HG02973 (cell line): ENCODE measurements around the gene USP38.
"Not testable (repeated sequence)": the region's sequence is repeated elsewhere in the genome, so short reads cannot be mapped to it uniquely, and the experiment has no call there.

Experiments used
- ATAC-seq: cut with Tn5 transposase; IDR thresholded peaks from one replicate; pipeline ENCODE4 v1.9.1; 2021; ENCODE audit warnings: moderate library complexity; ENCODE audit not compliant: unreplicated experiment

The USP38 gene

DNA sequence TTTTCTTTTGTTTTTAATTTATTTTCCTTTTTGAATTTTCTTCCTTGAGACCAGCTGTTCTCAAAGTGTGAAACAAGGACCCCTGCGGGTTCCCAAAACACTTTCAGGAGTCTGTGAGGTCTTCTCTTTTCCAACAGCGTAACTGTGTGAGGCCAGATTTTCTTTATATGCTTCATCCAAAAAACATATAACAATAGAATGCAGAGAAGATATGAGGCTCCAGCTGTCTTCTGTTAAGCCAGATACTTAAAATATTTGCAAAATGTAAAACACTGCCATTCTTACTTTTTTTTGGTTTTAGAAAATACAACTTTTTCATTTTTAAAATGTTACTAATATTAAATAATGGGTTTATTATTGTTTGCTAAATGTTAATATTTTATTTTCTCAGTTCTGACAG is 27.8 kb downstream of the USP38 start:
- ATAC-seq: no peak

DNA sequence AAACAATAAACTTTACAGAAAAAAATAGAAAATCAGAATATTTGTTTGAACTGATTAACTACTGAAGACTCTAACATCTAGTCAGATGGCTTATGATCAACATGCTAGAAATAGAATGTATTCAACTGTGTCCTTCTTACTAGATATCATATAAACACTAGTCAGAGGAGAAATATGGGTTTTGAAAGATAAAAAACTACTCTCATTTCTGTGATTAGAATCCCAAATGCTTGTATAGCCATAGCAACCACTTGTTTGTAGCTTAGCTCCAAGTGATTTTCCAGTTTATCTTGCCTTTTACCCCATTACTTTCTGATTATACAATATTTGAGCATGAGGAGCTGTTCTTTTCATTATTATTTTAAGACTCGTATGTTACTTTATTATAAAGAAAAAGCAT is 31.2 kb downstream of the USP38 start:
- ATAC-seq: no peak

DNA sequence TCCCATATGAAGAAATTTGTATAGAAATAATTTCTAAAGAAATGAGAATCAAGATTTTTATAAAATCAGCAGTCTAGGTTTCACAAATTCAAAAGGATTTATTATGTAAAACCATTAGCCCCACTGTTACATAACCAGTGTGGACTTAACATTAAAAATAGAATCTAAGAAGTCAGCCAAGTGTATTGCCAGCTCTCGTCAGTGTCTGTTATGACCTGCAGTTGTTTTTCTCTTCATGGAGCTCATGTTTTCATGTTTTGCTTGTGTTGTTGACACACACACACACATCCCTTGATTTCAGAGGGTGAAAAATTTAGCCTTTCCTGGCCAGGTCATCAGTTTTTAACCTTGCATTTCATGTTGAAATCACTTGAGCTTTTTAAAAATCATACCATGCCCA is 39.5 kb downstream of the USP38 start:
- ATAC-seq: no peak

DNA sequence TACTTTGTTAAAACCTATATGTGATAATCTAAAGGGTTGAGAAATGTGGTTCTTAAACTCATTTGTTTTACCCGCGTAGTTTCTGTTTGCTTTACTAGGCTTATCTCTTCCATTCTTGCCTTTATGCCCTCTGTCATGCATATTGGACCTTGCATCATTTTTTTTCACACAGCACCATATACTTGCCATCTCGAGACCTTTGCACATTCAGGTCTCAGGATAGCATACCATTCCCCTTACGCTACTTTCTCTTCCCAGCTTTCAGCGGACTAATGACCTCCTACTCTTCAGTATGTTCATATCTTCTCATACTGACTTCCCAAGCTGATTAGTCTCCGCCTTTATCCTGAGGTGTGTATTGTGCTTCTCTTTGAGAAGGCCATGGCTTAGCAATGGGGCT is 40.5 kb downstream of the USP38 start:
- ATAC-seq: no peak

DNA sequence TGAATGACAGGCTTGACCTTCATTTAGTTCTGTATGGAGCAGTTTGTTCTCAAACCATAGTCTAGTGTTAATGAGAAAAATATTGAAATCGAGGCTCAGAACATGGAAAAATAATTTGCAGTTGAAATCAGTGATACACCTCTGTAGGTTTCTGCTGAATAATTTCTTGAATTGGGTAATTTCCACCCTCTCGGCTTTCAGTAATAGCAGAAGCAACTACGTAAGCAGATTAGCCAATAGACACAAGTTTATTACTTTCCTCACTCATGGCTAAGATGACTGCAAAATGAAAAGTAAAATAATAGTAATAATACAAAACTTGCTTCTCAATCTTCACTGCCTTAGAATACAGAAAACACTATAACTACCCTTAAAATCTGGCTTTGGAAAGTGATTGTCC is 46.0 kb downstream of the USP38 start:
- ATAC-seq: no peak

DNA sequence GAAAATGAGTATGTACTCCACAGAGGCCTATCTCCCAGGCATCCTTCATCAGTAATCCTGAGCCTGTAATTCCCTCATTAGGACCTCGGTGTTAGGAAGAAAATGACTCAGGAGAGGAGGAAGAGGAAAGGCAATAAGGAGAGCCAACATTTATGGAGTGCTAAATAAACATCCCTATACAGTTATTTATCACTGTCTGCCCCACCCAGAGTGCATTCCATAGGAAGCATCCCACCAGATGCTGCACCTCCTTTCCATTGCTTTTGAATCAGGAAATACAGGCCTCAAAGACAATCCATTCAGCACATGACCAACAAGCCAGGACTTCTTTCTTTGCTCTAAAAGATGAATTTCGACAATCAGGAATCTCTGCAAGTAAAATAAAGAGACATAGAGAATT is 47.6 kb downstream of the USP38 start:
- no peak for ATAC-seq

DNA sequence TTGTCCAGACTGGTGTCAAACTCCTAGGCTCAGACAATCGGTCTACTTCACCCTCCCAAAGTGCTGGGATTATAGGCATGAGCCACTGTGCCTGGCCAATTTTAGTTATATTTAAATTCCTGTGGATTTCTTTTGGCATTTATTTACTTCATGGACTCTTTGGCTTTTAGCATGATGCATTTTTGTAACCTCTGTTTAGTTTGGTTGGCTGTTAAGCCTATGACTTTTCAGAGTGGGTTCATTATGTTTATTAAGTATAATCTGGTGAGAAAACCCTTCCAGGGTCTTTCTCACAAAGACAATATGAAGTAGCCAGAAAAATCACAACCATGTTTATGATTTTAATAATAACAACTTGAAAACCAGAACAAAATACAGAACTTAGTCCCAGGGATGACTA is 49.4 kb downstream of the USP38 start:
- no peak for ATAC-seq

DNA sequence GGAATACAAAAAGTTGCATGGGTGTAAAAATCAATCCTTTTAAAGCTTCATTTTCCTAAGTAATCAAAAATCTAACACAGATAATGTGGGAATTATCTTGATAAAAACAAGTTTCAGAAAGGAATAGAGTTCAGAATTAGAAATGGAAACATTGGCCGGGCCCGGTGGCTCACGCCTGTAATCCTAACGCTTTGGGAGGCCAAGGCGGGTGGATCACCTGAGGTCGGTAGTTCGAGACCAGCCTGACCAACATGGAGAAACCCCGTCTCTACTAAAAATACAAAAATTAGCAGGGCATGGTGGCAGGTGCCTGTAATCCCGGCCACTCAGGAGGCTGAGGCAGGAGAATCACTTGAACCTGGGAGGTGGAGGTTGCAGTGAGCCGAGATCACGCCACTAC is 52.5 kb downstream of the USP38 start:
- ATAC-seq: not testable (repeated sequence)

DNA sequence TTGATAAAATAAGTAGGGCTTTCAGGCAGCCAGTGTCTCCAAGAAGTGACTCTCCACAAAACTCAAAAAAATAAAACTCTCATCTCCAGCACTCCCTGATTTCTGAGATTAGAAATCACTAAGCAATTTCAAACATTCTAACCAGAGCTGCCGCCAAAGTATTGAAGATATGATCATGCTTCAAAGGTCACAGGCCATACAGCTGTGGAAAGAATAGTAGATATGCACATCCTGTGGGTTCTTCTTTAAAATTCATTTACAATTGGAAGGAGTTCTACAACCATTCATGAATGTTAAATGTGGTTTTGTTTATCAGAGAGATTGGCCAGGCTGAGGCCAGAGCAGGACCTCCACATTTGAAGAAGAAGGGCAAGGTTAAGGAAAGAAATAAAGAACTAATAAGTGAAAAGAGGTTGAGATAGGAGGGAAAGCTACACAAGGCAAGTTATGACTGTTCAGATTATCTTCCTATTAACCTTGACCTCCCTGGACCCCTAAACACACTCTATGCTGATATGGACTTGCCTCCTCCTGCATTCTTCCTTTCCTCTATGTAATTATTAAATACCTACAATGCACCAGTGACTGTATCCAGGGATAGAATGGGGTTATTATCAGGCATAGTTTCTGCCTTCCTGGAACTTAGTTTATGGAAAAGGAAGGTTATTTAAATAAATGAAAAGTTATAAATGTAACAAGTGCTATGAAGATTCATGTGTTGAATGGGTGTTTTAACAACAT is 56.4 kb downstream of the USP38 start:
- no peak for ATAC-seq

DNA sequence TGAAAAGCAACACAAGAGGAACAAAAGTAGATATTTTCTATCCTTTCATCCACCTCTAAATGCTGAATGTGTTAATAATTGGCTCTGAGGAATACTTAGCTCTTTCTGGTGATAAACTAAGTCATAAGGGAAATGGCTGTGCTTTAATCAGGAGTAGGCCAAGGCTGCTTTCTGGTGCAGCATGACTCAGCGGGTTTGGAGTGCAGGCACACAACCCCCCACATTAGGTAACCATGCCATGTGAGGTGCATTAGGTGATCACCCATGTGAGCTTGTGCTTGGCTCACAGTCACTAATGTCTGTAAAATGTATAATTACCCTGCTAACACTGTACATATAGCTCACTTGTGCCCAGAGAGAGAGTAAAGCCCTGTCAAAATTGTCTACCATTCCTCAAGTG is 57.2 kb downstream of the USP38 start:
- ATAC-seq: no peak

DNA sequence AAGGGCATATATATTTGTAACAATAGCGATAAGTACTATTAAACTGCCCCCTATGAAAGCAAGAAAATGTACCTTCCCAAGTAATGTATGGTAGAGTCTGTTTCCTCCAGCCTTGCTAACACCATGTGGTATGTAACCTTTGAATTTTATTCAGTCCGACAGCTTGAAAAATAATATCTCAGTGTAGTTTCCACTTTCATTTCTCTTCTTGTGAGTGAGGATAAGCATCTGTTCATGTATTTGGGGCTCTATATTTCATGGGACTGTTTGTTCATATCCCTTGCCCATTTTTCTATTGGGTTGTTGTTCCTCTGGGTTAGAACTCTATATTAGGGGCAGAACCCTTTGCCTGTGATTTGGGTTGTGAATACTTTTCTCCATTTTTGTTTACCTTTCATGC is 58.3 kb downstream of the USP38 start:
- no peak for ATAC-seq

DNA sequence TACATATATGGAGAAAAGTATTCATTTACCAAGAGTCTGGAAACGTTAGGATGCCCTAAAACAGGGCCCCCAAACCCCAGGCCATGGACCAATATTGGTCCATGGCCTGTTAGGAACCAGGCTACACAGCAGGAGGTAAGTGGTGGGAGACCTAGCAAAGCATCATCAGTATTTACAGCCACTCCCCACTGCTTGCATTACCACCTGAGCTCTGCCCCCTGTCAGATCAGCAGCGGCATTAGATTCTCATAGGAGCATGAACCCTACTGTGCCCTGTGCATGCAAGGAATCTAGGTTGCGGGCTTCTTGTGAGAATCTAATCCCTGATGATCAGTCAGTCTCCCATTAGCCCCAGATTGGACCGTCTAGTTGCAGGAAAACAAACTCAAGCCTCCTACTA is 62.3 kb downstream of the USP38 start:
- ATAC-seq: no peak

DNA sequence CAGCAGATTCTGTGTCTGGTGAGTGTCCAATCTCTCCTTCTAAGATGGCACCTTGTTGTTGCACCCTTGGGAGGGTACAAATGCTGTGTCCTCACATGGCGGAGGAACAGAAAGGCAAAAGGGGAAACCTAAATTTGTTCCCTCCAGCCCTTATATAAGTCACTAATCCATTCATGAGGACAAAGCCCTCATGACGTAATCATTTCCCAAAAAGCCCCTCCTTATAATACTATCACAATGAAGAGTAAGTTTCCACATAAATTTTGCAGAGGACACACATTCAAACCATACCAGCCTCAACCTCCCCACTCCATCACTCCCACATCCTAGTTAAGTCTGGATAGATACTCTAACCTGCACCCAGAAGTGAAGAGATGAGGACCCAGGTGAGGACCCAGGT is 63.1 kb downstream of the USP38 start:
- ATAC-seq: no peak

DNA sequence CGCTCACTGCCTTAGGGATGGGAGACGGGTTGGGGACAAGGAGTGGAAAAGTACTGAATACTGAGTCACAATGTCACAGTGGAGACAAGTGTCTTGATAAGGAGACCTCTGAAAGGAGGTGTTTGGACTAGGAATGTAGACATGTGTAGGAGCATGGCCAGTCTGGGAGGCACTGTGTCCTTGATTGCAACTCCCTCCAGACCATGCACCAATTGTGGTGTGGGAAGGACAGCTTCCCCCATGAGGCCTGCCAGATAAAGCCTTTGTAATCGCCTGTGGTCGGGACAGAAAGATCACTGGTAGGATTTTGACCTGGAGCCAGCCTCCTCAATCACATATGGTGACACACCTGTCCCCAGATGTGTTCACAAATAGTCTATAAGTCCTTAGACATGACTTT is 64.1 kb downstream of the USP38 start:
- ATAC-seq: no peak

DNA sequence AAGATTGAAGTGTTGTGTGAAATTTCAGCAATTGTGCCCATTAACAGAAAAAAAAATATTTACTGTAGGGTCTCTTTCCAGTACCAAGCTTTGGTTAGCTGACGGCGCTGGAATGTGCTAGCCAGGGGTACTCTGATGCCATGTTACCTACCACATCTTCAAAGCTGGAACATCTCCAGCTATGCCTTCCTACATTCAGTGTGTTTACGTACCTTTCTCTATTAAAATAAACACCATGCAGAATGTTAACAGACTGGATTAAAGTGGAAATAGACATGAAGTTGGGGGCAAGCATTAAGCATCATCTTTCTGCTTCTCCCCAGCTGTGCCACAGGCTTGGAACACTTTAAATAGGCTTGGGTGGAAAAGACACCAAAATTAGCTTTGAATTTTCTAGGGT is 65.9 kb downstream of the USP38 start:
- ATAC-seq: no peak

DNA sequence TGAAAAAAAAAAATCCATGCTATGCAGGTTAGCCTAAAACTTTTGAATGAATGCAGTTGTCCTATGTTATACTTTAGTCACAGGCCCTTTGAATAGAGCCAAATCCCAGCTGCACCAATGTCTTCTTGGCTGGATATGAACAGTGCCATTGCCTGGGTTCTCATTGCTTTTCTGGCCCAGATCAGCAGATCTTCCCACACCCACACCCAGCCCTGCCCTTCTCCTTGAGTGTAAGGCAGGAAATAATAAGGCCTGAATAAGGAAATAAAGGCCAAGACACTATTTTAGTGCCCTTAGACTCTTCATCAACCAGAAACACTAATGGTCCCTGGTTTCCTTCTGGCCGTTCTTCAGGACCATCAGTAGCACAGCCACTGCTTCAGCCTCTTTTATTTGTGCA is 66.6 kb downstream of the USP38 start:
- ATAC-seq: no peak

DNA sequence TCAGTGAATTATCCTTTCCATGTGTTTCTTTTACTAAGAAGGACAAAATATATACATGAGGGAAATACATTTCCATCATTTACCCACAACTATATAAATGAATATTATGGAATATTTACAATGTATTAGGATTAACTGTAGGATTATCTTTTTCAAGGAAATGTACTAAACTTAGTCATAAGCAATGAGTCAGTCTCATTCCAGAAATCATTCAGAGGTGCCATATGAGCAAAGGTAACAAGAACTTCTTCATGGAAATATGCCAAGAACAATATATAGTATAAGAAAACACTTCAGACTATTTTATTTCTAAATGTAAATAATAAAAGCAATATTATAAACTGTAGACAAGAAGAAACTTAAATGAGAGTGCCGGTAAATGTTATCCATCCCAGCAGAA is 67.1 kb downstream of the USP38 start:
- ATAC-seq: no peak

DNA sequence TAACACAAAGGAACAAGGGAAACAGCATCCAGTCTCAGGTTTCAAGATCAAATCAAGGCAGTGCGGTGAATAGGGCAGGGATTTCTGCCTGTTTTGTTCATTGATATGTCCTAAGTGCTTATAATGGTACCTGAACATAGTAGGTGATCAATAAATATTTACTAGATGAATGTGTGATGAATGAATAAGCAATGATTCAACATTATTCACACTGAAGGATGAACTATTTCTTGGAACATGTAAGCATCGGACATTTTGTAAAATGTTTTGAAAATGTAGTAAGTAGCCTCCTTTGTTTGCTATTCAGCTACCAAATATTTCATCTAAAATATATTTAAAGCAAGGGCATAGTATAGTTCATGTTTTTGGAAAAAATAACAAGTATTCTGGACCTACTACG is 67.8 kb downstream of the USP38 start:
- ATAC-seq: no peak

DNA sequence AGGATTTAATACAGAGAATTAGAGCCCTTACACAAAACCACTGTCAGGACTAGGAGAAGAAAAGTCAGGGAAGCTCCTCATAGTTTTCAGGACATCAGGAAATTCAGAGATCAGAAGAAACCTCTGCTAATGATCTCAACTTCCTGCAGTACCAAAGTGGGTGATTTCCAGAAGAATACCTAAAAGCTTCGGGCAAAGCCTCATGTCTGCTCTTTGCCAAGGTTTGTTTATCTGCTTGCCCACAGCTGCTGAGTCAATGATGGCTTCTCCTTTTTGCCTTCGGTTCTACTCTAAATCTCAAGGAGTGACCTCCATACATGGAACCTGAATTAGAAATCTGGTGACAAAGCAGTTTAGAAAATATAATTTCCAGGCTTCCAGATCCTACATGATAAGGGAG is 68.4 kb downstream of the USP38 start:
- ATAC-seq: no peak

DNA sequence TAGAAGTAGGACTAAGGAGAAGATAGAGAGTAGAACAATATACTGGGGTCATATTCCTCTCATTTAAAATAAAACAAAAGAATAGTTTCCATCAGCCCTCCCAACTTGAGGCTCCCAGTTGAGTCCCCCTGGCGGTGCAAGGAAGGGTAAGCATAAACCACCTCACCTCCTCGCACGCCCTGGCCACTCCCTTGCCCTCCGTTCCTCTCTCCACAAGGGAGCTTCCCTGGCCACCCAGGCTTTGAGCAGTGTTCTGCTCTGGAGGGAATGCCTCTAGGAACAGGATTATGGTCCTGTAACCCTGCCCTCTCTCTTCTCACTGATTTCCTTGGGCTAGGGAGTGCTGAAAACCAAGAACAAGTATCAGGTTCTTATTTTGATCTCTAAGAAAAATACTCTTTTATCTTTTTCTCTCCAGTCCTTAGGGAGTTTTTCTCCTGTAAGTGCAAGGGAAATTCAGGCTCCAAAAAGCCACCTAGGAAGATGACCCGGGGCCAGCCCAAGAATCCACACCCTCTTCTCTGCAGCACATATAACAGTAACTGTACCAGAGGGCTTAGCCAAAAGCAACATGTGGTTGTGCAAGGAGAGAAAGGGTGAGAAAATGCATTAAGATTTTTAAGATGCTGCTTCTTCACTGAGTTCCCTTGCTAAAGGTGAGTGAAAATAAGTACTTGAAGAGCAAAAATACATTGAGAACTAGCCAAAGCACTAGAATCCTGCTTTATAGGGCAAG is 69.9 kb downstream of the USP38 start:
- ATAC-seq: no peak

DNA sequence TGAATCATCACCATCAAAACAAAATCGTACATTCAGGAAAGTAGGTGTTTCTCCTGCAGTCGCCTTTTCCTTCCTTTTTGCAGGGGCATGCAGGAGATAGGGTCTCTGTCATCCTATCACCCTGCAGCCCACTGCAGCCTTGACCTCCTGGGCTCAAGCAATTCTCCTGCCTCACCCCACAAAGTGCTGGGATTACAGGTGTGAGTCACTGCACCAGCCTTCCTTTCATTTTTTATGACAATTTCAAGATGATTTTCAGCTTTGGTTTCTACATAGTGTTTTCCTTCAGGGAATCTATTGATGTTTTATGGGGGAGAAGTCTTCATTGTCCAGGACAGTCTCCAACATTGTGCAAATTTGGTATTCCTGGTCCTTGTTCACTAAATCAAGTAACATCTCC is 71.7 kb downstream of the USP38 start:
- ATAC-seq: no peak

DNA sequence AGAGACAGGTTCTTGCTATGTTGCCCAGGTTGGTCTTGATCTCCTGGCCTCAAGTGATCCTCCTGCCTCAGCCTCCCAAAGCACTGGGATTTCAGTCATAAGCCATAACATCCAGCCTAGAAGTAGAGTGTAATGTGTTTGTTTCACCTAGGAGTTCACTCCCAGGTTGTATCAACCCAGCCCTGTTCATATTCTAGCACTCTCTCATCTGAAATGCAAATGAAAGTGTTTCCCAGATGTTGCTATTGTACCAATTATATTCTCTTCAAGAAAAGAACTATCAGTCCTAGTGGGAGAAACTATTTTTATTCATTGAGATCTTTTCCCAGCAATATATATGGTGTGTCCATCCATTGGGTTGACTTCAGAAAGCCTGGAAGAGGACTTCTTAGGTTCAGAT is 72.6 kb downstream of the USP38 start:
- no peak for ATAC-seq

DNA sequence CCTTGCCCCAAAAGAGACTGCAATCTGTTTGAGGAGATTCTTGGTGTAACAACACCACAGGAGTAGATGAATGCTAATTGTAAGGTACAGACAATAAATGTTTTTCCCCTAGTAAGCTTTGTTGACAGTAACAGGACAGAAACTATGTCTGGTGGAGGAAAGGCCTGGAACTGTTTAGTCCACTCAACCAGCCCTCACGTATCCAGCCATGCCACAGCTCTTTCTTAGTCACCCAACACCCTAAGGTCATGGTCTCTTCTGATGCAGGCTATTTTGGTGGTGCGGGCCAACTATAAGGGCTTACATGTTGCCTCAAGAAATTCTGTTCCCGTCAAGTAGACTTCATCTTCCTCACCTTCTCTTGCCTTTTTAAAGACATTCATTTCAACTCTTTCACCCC is 76.0 kb downstream of the USP38 start:
- no peak for ATAC-seq
